M059J (cell line): Measurements from ENCODE around the gene MESD. TPM values are rescaled to one million over a fixed set of nuclear protein-coding genes. Genes with fewer than 3 reads are reported as not detected.

ENCODE experiments used
- DNase-seq: peaks from one replicate; pipeline ENCODE4 v3.0.0-alpha.2; 2012; ENCODE audit warnings: low read depth
- total RNA-seq: library from RNA; depleted of rRNA; stranded (reverse); fragments of >200 nt; shearing (Covaris generic); gene quantifications from 2 replicates; pipeline ENCODE4 v1.2.3, GENCODE V29; 2014

MESD gene
- total RNA-seq, 1 experiment from 2014 or later, result 32.9 TPM

DNA sequence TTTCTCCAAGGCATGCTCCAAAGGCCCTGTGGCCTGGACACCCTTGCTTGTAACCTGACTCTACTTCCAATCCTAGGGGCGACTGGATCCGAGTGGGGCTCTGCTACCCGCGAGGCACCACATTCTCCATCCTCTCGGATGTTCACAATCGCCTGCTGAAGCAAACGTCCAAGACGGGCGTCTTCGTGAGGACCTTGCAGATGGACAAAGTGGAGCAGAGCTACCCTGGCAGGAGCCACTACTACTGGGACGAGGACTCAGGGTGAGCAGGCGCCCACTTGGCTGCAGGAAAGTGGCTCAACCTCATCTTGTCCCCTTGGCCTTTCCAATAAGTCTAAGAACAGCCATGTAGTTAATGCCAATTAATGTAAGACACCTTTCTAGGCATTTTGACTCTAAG lies 51.9 kb downstream of the MESD start:
- no peak for DNase-seq

DNA sequence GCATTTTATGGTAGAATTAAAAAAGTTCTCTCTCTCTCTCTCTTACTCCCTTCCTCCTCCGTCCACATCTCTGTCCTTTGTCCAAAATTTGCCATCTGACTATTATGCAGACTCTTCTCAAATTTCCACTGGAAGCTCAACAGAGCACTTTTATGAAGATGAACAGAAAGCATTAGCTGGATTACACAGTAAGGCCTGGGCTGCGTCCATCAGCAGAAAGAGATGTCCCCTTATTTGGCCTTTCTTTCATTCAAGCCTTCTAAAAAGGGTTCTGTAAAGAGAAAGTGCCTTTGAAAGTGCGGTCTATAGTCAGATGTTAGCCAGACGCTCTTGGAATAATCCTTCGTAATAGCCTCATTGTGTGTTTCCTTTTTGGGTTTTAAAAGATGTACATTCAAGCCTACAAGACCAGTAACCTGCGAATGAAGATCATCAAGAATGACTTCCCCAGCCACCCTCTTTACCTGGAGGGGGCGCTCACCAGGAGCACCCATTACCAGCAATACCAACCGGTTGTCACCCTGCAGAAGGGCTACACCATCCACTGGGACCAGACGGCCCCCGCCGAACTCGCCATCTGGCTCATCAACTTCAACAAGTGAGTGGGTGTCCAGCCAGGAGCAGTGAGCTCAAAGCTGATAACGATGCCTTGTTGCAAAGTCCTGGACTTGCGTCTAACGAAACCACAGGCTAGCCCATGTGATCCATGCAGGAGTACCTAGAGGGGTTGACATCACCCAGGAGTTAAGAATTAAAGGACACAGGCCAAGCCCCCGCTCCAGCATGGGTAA lies 53.1 kb downstream of the MESD start:
- DNase-seq, result no peak

DNA sequence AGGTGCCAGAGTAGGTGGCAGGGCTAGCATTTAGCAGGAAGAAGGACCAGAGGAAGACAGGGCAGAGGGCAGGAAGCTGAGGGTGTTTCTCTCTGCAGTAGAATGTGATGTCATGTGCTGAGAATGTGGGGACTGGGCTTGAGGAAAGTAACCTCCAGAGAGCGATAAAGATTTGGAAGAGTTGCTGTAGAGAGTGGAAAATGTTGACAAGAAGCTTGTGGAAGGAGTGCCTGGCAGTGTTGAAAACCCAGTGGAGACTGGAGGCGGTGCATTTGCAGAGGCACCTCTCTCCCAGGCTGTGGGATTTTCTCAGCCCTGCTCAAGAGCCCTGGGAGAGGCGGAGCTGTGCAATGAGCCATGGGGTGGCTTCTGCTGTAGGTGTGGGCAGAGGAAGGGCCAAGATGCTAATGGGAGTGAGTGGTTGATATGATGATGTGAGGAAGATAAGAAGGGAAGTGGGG lies 54.8 kb downstream of the MESD start:
- peak; percentile 85 for DNase-seq

DNA sequence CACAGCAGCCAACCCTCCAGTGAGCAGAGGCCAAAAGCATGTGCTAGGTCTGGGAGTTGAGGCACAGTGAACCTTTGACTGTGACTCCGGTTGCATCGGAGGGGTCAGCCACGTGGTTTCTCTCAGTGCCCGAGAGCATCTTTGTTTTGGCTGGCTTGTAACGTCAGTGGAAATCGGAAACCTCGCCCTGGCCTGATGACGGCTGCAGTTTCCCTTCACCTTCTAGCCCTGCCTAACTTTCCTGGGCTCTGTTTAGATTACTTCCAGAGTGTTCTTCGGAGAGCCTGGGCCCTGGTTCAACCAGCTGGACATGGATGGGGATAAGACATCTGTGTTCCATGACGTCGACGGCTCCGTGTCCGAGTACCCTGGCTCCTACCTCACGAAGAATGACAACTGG lies 56.6 kb downstream of the MESD start:
- no peak for DNase-seq

DNA sequence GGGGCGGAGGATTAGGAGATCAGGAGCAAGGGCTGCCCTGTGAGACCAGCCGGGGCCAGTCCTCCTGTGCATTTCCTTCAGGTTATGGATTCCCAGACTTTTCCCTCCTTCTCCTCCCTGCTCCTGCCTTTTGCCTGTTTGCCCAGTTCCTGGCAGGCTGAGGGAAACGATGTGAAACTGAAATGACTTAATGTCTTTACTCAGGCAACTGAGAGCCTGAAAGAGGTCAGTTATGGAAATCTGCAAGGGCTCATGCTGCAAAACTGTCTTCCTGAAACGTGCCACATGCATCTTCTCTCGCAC lies 57.2 kb downstream of the MESD start:
- no peak for DNase-seq

DNA sequence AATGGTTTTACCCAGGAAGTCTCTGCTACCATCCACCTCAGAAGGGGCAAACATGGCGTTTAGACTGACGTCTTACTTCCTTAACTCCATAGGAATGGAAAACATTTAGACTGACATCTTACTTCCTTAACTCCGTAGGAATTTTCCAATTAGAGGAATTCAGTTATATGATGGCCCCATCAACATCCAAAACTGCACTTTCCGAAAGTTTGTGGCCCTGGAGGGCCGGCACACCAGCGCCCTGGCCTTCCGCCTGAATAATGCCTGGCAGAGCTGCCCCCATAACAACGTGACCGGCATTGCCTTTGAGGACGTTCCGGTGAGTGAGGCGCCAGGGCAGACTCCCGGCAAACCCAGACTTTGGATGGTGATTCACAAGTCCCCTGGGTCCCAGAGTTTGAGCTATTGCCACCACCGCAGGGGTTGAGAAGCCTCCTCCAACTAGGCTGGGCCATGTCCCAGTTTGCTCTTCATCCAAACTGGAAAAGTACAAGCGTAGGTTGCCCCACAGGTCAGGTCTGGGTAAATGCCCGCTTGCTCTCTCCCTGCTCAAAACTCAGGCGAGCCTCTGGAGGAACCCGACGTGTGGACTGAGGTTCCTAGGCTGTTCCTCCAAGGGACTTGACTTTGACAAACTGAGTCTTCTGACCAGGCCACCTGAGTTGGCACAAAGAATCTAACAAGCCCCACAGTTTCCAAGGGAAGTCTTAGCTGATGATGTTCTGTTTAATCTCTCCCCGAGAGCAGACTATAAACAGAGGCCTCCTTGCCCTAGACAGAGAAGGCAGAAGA lies 57.7 kb downstream of the MESD start:
- DNase-seq, result no peak

DNA sequence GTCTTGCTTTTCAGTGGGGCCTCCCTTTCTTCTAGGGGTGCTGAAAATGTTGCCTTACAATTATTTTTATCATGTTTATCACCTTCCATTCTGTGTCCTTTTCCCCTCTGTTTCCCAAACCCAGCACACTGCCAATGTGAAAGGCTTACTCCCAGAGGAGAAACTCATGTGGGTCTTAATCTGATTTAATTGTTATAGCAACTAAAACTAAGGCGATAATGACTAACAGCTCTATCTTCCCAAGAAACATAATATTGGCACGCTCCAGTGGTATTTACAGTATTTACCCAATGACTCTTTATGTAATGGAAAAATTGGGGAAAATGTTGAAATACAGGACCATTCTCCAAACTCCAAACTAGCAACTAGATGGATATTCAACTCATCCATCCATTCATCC lies 58.4 kb downstream of the MESD start:
- no peak for DNase-seq

DNA sequence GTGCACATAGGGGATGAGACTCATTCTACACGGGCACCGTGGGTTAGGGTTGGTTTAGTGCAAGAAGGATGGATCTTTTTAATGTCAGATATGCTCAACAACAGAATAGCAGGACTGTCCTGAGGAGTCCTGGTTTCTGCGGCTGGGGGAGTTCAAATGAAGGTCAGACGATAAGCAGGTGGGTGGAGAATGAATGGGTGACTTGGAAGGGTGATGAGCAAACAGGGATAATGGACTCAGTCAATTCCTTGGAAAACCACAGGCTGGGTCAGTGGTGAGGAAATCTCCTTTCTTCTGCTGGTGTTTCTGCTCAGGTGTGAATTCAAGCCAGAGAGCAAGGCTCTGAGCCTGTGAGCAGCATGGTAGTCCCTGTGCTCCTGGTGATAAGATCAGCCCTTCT lies 59.9 kb downstream of the MESD start:
- DNase-seq, result peak; percentile 60

DNA sequence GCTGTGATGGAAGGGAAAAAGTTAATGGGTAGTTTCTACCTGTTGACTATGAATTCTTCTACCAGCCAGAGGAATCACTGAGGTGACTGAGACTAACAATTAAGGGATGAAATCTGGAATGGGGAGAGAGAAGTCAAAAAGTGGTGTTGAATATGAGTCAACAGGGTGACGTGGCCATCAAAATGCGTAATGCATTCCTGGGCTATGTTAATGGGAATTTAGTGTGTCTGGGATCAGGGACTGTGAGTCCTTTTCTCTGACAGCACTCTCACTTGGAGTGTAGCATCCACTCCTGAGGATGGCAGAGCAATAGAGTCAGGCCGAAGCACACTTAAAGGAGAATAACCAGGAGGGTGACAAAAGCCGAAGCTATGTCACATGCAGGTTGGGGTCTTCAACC lies 60.4 kb downstream of the MESD start:
- DNase-seq, result peak; percentile 92

DNA sequence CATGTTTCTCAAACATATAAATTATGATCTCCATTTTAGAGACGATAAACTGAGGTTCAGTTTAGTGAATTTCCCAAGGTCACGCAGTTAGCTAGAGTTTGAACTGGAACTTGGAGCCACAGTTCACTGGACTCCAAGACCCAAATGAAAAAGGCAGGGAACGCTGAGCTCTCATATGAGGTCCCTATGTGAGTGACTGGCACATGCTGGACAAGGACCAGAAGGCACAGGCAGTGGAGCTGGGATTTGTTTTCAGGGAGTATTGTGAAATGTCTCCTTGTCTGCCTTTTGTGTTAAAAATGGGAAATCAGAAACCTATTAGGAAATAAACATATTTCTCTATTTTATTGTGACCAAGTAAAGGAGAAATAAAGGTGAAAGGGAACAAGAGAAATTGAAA lies 63.5 kb downstream of the MESD start:
- peak; percentile 5 for DNase-seq

DNA sequence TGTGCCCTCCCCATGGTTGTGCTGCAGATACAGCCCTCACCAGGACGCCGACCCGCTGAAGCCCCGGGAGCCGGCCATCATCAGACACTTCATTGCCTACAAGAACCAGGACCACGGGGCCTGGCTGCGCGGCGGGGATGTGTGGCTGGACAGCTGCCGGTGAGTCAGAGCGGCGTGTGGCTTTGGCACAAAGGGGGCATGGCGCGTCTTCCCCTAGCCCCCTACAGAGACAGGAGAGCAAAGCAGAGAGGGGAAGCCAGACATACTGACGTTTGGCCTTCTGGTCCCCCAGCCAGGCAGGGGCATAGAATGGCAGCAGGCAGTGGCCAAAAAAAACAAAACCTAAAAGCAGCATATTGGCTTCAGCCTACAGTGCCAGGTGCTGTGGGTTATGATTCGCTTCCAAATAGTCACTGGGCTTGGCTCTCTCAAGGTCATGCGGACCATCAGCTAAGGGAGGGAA lies 64.0 kb downstream of the MESD start:
- DNase-seq, result peak; percentile 63

DNA sequence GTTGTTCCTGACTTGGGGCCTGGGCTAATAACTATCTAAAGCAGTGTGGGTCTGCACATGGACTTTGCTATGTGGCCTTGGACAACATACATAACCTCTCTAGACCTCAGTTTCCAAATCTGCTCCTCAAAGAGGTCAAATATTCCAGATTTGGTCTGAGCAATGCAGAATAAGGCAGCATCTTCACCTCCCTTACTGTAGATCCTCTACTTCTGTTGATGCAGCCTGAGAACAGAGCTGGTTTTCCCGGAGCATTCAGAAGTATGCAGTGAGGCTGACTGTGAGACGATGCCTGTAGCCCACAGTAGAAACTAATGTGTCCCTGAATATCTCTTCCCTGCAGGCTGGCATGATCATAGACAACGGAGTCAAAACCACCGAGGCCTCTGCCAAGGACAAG lies 65.3 kb downstream of the MESD start:
- no peak for DNase-seq

DNA sequence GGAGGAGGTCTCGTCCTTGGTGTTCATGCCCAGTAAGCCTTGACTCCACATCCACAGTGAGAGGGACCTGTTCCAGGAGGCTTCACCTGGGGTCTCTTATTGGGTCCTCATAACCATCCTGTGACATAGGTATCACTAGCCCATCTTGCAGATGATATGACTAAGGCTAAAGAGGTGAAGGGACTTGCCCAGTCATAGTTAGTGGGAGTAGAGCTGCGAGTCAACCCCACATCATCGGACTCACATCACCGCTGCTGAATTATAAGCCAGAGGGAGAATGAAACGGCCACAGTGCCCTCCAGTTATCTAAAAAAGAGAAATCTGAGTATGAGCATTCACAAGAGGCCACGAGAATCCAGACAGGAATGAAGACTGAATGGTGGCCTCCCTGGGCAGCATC lies 66.0 kb downstream of the MESD start:
- peak; percentile 7 for DNase-seq

DNA sequence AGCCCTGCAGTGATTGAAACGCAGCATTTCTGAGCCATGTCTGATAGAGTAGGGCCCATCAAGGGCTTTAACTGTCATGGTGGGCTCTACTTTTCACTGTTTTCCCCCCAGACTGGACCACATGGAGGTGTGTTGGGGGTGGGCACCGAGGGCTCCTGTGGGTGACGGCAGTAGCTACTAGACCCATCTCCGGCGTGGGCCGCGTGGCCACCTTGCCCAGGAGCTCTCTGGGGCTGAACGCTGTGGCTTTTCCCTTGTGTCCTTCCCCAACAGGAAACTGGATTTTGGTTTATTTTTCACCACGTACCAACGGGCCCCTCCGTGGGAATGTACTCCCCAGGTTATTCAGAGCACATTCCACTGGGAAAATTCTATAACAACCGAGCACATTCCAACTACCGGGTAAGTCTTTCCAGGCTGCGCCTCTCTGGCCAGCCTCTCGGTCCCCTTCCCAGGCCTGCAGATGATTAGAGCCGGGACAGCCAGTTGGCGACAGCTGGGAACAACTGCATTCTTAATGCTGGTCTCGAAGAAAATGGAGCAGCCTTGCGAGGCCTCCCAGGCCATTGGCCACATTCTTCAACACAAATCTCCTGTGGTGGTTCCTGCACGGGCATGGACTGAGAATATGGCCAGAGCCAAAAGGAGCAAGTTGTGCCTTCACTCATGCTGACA lies 67.7 kb downstream of the MESD start:
- no peak for DNase-seq

DNA sequence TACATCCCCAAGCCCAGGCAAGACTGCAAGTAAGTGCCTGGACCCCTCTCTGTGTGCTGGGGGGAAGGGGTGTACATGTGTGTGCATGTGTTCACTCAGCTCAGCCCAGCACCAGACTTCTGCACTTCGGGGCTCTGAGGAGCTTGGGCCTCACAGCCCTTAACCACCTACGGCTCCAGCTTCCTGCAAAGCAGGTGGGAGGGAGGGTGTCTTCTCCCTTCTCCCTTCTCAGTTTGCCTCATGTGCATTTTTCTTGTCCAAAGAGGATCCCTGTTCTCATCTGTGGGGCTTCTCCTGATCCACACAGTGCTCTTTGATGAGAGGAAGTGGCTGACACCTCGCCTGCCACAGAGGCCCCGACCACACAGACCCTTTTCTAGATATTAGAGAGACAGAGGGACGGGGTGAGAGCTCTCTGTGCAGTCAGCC lies 69.3 kb downstream of the MESD start:
- no peak for DNase-seq

DNA sequence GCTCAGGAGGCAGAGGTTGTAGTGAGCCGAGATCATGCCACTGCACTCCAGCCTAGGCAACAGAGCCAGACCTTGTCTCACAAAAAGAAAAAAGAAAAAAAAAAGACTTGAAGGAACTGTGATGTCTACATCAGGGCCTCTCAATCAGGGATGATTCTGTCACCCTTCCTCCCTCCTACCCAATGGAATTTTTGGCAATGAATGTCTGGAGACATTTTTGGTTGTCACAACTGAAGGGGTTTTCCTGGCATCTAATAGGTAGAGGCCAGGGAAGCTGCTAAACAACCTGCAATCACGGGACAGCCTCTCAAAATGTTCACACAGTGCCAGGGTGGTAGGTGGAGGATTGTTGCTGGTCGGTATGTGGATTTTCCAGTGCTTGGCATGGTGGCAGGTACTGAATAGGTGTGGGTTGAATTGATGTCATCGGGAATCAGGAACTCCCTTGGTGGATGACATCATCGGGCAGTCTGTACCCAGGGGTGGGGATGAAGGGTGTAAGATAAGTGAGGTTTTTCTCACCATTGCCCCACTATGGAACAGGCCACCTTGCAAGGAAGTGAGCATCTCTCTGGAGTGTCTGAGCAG lies 71.3 kb downstream of the MESD start:
- DNase-seq, result no peak

DNA sequence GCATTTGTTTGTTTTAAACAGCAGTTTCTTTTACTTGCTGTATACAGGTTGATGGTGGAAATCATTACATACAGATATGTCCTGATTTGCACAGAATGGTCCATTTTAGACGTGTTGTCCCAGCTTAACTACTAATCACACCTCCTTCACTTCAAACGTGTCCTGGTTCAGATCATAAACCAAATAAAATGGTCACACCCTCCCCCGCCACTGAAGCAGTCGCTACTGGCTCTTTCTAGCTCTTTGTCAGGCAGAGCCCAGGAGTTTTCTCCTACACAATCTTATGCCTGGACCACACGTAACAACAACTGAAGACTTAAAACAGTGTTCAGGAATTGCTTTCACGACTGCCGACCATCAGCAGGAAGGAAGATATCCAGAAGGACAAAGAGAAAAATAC lies 73.6 kb downstream of the MESD start:
- DNase-seq, result no peak

DNA sequence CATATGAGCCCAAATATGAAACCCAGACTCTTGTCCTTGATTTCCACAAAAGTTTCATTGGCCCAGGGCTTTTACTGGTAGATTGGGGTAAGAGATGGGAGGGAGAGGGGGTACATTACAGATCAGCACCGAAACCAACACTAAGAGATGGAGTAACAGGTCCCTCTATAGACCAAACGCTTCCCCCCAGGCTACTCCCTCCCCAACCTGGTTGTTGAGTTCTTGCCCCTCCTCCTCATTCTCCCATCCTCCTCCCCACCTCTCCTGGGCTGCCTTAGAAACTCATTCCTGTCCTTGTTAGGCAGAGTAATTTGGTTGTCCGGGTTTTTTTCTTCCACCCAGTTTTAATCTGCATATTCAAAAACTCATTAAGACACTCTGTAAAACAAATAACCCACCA lies 74.1 kb downstream of the MESD start:
- DNase-seq, result no peak

DNA sequence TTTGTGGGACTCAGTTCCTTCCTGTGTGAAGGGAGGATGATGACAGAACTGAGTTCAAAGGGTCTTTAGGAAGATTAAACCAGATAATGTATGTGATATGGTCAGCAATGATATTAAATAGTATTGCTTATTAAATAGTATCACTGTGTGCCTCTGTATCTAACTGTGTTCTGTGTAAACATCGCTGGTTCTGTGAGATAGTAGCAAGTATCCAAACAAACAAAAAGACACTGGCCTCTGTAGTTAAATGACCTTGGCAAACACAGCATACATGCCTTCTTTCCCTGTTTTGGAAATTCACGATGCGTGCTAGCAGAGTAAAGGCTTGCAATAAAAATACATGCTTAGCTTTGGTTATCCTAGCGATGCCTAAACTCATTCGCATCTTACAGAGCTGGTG lies 76.1 kb downstream of the MESD start:
- DNase-seq, result no peak

DNA sequence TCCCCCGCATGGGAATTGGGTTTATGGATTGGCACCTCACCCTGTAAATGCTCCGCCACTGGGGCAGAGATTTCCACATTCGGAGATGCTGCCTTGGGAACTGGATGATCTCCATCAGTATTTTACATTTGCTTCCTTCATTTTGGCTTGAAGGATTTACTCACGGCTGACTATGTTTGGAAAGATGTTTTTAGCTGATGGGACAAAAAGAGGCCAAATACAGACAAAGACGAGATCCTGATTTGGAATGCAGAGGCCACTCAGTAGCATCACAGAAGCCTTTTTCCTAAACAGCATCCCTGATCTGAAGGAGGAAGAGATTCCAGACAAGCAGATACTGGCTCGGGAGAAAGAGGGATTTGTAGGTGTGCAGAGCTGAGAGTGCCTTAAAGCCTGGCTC lies 76.9 kb downstream of the MESD start:
- no peak for DNase-seq

DNA sequence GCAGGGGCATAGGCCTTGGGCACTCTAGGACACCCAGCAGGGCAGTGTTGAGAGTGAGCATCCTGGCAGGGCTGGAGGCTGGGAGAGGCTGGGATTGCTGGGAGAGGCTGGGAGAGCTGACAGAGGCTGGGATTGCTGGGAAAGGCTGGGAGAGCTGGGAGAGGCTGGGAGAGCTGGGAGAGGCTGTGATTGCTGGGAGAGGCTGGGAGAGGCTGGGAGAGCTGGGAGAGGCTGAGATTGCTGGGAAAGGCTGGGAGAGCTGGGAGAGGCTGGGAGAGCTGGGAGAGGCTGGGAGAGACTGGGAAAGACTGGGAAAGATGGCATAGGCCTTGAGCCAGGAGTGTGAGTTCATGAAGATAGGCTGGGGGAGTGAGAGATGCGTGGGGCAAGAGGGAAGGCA lies 77.8 kb downstream of the MESD start:
- no peak for DNase-seq

DNA sequence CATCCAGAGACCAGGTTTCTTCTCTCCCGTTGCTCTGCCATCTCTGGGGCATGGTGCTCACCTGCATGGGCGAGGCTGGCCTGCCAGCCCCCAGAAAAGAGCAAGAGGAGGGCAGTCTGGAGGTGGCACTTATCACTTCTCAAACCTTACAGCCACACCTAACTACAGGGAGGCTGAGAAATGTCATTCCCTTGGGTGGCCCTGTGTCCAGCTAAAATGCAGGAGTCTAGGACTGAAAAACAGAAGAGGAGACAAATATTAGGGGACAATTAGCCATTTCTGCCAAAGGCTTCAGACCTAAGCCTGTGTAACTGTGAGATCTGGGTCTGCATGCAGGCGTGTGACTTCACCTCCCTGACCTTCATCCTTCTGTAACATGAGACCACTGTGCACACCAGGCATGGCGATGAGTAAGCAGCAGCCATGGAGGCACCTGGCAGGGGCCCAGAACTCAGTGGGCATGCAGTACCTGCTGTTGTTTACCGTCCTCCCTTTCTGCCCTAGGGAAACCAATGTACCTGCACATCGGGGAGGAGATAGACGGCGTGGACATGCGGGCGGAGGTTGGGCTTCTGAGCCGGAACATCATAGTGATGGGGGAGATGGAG lies 83.4 kb downstream of the MESD start:
- DNase-seq, result peak; percentile 87
